HG03196 (cell line): Measurements from ENCODE around the gene CD300LD.

Source experiments
- ATAC-seq: cut with Tn5 transposase; IDR thresholded peaks from one replicate; pipeline ENCODE4 v1.9.1; 2021; ENCODE audit not compliant: unreplicated experiment

CD300LD gene

DNA sequence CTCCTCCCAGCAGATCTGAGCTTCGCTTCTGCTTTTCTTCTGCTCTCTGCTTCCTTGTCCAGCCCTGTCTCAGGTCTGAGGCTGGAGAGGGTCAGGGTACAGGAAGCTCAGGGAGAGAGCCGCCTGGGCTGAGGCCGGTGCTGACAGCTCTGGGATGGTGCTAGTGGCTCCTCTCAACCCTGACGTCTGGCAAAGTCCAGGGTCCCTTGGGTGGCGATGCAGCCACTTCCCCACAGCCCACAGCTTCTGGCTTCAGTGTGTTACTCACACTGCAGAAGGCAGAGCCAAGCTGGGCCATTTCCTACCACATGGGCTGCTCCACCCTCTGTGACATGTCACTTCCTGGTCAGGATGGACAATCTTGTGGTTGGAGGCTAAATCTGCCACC is 46.2 kb downstream of the CD300LD start, which contains the start of gene CD300C:
TSS of gene CD300C (minus strand) at position 273 of the 388 bp plus-strand sequence. CDS start 333 bp downstream, outside the sequence.
- no peak for ATAC-seq

- ATAC-seq, result no peak
These were observed 46.9 kb downstream of the CD300LD start for GRCh38 chr17:74544991-74545842.

GRCh38 chr17:74543891-74544760 is 48.0 kb downstream of the CD300LD start:
- no peak for ATAC-seq

DNA sequence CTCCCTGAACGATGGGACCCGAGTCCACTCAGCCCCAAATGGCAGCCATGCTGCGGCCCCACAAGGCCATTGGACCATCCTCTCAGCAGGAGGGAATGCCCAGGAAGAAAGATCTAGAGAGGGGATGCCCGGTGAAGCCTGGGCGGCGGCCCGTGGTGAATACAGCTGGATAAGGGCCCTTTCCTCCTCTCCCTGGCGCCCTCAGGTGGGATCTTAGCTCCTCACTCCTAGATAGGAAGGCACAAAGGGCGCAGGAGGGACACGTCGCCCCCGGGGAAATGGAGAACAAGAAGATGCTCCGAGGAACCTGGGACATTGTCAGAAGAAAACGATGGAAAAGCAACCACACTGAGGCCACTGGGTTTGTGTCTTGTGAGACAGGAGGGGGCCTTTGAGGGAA is 48.7 kb downstream of the CD300LD start:
- ATAC-seq, result no peak

- ATAC-seq, result no peak
These were observed 49.2 kb downstream of the CD300LD start for GRCh38 chr17:74542727-74543383.

DNA sequence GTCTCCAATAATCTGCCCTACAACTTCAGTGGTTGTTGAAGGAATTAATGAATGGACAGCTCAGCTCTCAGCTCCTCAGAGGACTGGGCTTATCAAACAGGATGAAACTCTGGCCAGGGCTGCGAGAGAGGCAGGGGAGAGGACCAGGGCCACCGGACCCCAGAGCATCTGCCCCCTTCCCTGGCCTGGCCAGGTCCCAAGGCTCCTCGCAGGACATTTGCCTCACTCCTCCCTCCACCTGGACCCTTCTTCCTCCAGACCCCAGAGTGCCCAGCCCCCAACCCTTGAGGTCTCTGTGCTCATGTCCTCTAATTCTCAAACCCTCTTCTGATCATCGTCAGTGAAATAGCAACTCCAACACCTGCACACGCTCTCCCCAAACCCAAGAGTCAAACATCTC is 49.9 kb downstream of the CD300LD start:
- ATAC-seq, result no peak

GRCh38 chr17:74541176-74542111 is 50.6 kb downstream of the CD300LD start:
- no peak for ATAC-seq

GRCh38 chr17:74539281-74539820 is 52.7 kb downstream of the CD300LD start:
- no peak for ATAC-seq

DNA sequence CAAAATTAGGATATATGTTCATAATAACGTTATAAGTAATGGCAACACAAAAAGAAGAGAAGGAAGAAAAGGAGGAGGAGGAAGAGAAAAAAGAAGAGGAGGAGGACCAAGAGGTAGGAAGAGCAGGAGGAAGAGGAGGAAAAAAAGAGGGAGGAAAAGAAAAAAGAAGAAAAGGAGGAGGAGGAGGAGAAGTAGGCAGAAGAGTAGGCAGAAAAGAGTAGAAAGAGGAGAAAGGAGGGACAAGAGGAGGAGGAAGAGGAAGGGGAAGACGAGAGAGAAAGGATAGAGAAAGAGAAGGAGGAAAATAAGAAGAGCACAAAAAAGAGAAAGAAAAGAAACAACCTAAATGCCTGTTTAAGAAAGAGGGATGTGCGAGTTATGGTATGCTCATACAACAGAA is 55.2 kb downstream of the CD300LD start:
- ATAC-seq, result no peak

GRCh38 chr17:74532115-74532514 is 60.0 kb downstream of the CD300LD start:
- ATAC-seq, result no peak

DNA sequence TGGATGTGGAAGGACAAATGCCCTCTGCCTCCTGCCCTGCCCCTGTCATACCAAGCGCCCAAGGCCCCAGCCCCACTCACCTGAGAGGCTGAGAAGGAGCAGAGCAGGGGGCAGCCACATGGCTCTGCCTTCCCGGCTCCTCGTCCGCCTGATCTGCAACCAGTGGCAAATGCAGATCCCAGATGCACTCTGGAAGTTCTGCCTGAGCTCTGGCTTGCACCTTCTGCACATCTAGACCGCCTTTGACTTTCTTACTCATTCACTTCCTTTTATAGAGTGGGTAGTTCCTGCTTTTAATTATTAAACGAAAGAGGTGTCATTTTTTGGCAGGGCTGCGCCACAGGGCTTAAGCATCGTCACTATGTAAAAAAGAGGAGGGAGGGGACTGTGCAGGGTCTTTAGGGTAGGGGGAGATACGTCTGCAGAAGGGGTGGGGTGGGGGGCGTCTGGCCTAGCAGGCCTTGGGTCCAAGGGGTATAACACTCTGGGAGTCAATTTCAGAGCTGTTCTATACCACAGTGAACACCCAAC is 60.8 kb downstream of the CD300LD start, which contains the start of gene CD300LB:
TSS of gene CD300LB (minus strand) at position 245 of the 531 bp plus-strand sequence. CDS start at position 120, 125 bp downstream.
- ATAC-seq, result no peak

DNA sequence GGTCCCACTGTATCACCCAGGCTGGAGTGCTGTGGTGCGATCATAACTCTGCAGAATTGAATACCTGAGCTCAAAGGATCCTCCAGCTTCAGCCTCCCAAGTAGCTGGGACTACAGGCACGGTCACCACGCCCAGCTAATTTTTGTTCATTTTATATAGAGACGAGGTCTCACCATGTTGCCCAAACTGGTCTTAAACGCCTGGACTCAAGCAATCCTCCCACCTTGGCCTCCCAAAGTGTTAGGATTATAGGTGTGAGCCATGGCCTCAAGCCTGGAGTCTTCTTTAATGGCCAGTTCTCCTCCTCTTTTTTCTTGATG is 61.3 kb downstream of the CD300LD start:
- ATAC-seq, result no peak
